ENCODE measurements around the gene ARPIN.
"Not testable (repeated sequence)": the region's sequence is repeated elsewhere in the genome, so short reads cannot be mapped to it uniquely, and the experiment has no call there.

ARPIN gene

DNA sequence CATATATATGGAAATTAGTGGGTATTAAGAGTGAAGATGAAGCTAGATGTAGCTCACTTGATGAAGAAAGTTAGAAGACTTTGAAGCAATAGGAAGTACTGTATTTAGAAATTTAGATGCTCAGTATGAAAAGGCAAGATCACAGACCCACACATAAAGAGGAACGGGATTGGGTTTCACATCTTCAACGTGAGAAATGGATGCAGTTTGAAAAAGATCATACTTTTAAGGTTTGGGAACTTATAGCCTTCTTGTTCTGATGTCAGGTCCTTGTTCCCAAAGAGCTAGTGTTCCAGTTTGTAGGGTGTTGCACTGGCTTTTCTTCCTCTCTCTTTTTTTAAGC lies 35.7 kb downstream of the ARPIN start:
- no peak for DNase-seq (ENCODE audit: low read depth)

DNA sequence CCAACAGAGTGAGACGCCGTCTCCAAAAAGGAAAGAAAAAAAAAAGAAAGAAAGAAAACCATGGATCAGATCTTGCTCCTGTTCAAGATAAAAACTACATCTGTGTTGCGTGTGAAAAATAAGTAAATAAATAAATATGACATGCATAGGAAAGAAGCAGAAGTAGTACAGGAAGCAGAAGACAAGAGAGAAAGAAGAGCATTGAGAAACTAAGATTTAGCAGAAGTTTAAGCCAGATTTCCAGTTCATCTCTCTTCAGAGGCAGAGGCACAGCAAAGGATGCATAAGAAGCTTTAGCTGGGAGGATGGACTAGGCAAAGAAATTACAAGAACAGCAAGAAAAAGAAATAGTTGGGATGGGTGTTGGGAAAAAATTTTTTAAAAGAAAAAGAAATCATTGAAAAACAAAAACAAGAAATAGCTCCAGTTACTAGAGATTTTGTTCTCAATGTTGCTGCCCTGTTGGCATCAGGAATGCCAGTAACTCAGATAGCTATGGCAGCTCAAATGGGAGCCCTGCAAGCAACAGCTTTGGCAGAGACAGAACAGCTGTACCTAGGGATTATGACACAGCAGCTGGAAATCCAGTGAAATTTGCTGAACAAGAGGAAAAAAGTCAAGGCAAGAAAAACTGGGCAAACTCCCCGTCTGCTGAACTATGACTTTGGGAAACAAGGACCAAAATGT lies 36.2 kb downstream of the ARPIN start:
- DNase-seq (ENCODE audit: low read depth), result no peak

GRCh38 chr15:89875741-89876140 lies 37.0 kb downstream of the ARPIN start:
- DNase-seq (ENCODE audit: low read depth), result no peak

GRCh38 chr15:89874926-89875564 lies 37.7 kb downstream of the ARPIN start:
- DNase-seq (ENCODE audit: low read depth), result peak; percentile 26

DNA sequence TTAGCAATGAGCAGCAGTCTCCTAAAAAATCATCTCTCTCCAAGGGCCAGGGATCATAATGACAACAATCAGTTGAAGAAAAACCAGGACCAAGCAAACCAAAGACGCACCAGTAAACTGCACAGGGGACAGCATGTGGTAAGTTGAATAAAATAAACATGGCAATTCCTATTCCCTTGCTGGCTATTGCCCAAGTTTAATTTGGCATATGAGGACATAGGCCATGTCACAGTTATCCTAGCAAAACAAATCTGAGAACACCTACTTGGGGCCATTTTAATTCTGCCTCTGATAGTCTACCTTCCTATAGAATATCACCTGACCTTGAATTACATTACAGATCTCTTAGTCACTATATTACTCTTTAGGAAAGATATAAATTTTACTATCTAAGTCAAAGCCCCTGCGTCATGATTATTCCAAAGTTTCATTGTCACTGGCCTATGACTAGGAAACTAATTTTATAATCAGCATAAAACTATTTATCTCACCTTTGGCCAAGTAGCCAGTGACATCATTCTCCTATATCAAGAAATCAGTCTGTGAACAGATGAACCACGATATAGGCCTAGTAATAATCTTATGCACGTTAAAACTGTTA lies 42.0 kb downstream of the ARPIN start:
- no peak for DNase-seq (ENCODE audit: low read depth)

DNA sequence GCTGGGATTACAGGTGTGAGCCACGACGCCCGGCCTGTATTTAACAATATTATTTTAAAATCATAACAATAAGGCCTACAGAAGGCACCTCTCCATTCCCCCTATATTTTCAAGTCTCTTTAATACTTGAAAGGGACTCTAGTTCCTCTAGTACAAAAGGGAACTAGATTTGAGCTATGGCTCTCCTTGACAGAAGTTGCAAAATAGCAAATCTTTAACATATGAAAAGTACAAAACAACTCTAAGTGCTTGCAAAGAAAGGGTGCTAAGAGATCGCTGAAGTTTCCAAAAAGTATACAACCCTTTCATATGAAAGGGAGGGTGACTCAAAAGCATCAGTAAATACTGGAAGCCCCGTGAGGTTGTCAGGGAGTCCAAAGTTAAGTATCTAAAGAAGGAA lies 42.7 kb downstream of the ARPIN start:
- DNase-seq (ENCODE audit: low read depth), result no peak

- DNase-seq (ENCODE audit: low read depth), result not testable (repeated sequence)
These were observed 43.3 kb downstream of the ARPIN start for GRCh38 chr15:89869490-89869889.

DNA sequence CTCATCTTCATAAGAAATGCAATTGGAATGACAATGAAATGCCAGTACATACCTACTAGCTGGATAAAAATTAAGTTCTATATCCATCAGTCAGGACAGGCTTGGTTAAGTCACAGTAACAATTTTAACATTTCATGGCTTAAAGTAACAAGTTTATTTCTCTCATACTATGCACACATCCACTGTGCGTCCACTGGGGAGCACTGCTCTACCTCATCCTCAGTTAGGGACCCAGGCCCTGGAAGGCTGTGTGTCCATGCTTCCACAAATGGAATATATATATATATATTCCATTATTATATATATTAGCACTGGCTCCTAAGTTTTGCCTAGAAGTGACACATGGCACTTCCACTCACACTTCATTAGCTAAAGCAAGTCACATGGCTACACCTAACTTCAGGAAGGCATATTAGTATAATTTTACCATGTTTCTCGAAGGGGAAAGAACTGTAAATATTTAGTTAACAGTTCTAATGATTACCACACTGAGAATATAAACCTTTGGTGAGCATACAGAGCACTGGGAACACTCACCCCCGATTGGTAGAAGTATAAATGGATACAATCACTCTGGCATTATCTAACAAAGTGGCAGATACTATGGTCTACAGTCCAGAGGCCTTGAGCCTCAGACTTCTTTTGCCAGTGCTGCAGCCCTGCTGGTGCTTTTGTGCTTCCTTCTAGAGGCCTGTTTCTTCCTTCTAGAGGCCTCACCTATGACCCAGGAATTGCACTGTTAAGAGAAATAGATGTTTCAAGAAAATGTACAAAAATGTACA lies 47.6 kb downstream of the ARPIN start:
- no peak for DNase-seq (ENCODE audit: low read depth)

- no peak for DNase-seq (ENCODE audit: low read depth)
These were observed 48.8 kb downstream of the ARPIN start for GRCh38 chr15:89863918-89864317.

GRCh38 chr15:89860891-89861290 lies 51.9 kb downstream of the ARPIN start:
- DNase-seq (ENCODE audit: low read depth), result no peak

DNA sequence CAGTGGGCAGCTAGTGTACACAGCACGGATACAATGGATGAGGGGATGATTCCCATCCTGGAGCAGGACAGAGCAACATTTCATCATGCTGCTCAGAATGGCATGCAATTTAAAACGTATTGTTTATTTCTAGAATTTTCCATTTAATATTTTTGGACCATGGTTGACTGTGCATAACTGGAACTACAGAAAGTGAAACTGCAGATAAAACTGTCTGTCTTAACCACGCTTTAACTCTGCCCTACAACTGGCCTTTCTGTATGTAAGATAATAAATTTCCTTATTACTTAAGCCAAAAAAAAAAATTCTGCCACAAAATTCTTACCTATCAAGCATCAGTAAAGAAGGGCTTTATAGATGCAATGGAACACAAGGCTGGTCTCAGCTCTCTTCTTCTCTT lies 52.3 kb downstream of the ARPIN start:
- no peak for DNase-seq (ENCODE audit: low read depth)

DNA sequence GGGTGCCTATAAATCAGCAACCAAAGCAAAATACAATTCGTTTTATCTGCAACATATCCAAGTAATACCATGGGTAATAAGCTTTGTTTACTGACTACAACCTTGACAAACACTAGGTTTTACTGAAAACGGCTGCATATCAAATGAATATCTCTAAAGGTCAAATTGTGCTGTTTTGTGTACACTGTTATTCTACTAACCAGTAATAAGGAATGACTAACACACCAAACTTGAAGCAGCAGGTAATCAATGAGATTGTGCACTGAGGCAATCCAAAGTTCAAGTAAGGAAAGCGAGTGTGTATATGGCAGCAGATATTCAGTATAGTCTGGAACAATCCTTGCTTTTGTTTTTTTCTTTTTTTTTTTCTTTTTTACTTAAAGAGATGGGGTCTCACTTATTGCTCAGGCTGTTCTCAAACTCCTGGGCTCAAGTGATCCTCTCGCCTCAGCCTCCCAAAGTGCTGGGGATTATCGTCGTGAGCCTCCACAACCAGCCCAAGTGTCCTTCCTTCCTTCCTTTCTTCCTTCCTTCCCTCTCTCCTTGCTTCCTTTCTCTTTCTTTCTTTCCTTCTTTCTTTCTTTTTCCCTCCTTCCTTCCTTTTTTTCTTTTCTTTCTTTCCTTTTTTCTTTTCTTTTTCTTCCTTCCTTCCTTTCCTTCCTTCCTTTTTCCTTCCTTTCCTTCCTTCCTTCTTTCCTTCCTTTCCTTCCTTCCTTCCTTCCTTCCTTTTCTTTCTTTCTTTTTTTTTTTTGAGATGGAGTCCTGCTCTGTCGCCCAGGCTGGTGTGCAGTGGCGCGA lies 53.9 kb downstream of the ARPIN start:
- no peak for DNase-seq (ENCODE audit: low read depth)

DNA sequence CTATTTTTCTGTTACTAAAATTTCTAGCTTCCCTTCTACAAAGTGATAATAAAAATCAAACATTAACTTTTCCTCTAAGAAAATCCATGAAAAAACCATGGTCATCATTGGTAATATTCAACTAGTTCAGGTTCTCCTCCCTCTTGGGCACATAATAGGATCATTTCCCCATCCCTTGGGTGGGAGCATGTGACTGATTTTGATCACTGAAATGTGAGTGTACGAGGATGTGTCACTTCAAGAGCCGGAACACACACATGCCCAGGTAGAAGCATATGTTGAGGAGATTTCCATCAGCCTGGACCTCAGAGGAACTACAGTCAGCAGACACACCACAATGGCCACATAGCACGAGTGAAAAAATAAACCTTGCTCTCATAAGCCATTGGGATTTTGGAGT lies 55.1 kb downstream of the ARPIN start:
- DNase-seq (ENCODE audit: low read depth), result no peak

DNA sequence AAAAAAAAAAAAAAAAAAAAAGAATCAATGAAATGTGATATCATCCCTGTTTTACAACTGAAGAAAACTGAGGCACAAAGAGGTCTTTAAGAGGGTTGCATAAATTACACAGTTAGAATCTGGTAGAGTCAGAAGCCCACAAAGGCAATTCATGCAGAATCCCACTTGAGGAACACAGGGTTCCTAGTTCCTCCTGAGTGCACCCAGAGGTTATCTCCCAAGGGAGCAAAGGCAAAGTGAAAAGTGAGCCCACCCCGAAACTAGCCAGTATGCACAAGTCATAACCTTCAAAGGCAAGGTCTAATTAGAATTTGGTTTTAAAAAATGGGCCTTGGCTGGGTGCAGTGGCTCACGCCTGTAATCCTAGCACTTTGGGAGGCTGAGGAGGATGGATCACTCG lies 56.8 kb downstream of the ARPIN start:
- no peak for DNase-seq (ENCODE audit: low read depth)

- DNase-seq (ENCODE audit: low read depth), result not testable (repeated sequence)
These were observed 57.9 kb downstream of the ARPIN start for GRCh38 chr15:89854863-89855262.

GRCh38 chr15:89852342-89852995 lies 60.3 kb downstream of the ARPIN start:
- DNase-seq (ENCODE audit: low read depth), result no peak

GRCh38 chr15:89851673-89852341 lies 60.9 kb downstream of the ARPIN start:
- no peak for DNase-seq (ENCODE audit: low read depth)

DNA sequence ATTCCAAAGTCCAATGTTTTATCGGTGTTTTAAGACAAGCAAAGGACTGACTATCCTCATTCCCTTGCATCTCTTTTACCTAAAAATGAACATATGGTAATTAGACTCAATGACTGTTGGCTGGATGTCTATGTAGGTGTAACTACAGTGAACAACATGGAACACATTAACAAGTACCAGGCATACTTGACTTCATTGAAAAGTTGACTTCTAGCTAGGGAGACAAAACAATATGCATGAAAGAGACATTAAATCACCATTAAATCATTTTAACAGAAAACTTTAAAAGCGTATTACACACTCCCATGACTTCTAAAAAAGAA lies 63.8 kb downstream of the ARPIN start:
- DNase-seq (ENCODE audit: low read depth), result no peak

GRCh38 chr15:89847101-89847500 lies 65.7 kb downstream of the ARPIN start:
- no peak for DNase-seq (ENCODE audit: low read depth)

DNA sequence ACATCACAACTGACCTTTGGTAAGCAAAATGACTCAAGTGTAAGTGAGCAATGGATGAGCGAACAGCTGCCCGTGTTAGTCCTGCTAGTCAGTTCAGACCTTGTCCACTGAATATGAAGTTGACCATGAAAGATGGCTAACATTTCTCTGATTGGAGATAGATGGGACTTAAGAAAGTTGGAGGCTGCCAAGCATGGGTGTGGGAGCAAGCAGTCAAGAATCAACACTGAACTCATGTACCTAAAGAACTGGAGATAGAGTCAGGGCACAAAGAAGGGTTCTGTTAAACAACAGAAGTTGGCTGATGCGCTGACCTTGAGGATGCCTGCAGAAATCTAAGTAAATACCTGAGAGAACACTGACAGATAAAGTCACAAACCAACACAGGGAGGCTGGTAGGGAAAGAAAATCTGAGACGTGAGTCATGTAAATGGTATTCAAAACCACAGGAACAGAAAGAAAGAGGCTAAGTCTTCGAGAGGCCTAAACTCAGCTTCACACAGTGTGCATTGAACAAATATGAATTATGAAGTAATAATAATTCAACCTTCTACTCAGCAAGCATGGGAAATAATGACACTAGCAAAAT lies 67.4 kb downstream of the ARPIN start:
- peak; percentile 83 for DNase-seq (ENCODE audit: low read depth)

Data from non-pigmented ciliary epithelial cell (primary cell).